ENCODE measurements around the gene PXMP4. TPM values are rescaled to one million over a fixed set of nuclear protein-coding genes. Genes with fewer than 3 reads are reported as not detected.

The PXMP4 gene
- polyA plus RNA-seq, 1 donor from 2014 or later = 3.1 TPM

DNA sequence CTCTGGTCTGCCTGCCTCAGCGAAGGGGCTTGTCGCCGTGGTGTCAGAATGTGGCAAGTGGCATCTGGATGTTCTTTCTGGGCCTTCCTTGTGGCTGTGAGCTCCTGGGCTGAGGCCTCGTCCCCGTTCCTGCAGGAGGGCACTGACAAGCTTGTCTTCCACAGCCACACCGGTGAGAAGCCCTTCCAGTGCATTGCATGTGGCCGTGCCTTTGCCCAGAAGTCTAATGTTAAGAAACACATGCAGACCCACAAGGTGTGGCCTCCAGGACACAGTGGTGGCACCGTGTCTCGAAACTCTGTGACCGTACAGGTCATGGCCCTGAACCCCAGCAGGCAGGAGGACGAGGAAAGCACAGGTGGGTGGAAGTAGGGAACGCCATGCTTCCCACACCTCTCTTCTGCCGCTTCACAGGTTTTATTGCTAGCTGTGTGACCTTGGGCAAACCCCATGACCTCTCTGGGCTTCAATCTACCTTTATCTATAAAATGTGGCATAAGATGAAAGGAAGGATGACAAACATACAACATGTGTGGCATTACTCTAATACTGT, 41.7 kb upstream of the PXMP4 start:
- no peak overlapping the region for H3K4me2 ChIP-seq (ENCODE audit: low read length)
- TF ChIP-seq CTCF (IDR thresholded peaks at IDR 0.05; ENCODE audit: poor library complexity, severe bottlenecking) = no peak
- no peak overlapping the region for H3K4me3 ChIP-seq (ENCODE audit: low read length)
- no peaks in the 10 kb centered on the region for H3K79me2 ChIP-seq (replicated peaks; ENCODE audit: insufficient read depth, low read length)
- no peak overlapping the region for H3K27ac ChIP-seq (ENCODE audit: low read length)
- no peak overlapping the region for H3K9ac ChIP-seq (ENCODE audit: low read length)
- H4K20me1 ChIP-seq (ENCODE audit: insufficient read depth) = no peaks in the 10 kb centered on the region
- no peaks in the 10 kb centered on the region for H3K9me2 ChIP-seq (ENCODE audit: insufficient read depth, low read length)
- H2AFZ ChIP-seq (ENCODE audit: low read depth, low read length) = no peak overlapping the region
- H3K9me3 ChIP-seq (ENCODE audit: low read length) = no peaks in the 10 kb centered on the region
- H3F3A ChIP-seq (ENCODE audit: insufficient read depth, low read length, poor library complexity, severe bottlenecking) = no peaks in the 10 kb centered on the region
- no peaks in the 10 kb centered on the region for H3K27me3 ChIP-seq (ENCODE audit: insufficient read depth, low read depth, low read length)
- peaks cover 4% of the 10 kb centered on the region for H3K36me3 ChIP-seq (ENCODE audit: insufficient read depth, low read length)

- Histone ChIP-seq H3K27me3 (ENCODE audit: insufficient read depth, low read depth, low read length) (no peaks in the 10 kb centered on the region), H3K9me3 (ENCODE audit: low read length) (no peaks in the 10 kb centered on the region), H4K20me1 (ENCODE audit: insufficient read depth) (no peaks in the 10 kb centered on the region), H3F3A (ENCODE audit: insufficient read depth, low read length, poor library complexity, severe bottlenecking) (no peaks in the 10 kb centered on the region), H2AFZ (ENCODE audit: low read depth, low read length) (no peak overlapping the region), H3K79me2 (replicated peaks; ENCODE audit: insufficient read depth, low read length) (no peaks in the 10 kb centered on the region), H3K4me3 (ENCODE audit: low read length) (no peak overlapping the region), H3K27ac (ENCODE audit: low read length) (no peak overlapping the region), H3K9me2 (ENCODE audit: insufficient read depth, low read length) (no peaks in the 10 kb centered on the region), H3K36me3 (ENCODE audit: insufficient read depth, low read length) (peaks cover 4% of the 10 kb centered on the region), H3K4me2 (ENCODE audit: low read length) (no peak overlapping the region), H3K9ac (ENCODE audit: low read length) (no peak overlapping the region)
- TF ChIP-seq REST (IDR thresholded peaks at IDR 0.05; ENCODE audit: borderline replicate concordance) (no peak), TAF1 (IDR thresholded peaks at IDR 0.05; ENCODE audit: low read depth) (no peak), EP300 (conservative IDR thresholded peaks at IDR 0.05; ENCODE audit: poor library complexity, severe bottlenecking) (no peak), POLR2AphosphoS5 (IDR thresholded peaks at IDR 0.05) (no peak), RAD21 (conservative IDR thresholded peaks at IDR 0.05) (no peak), EZH2 (IDR thresholded peaks at IDR 0.05; ENCODE audit: borderline replicate concordance, insufficient read depth, low read length, poor library complexity, severe bottlenecking) (no peak)
These were observed 37.3 kb upstream of the PXMP4 start for GRCh38 chr20:33757458-33757857.

- TF ChIP-seq CTCF (IDR thresholded peaks at IDR 0.05; ENCODE audit: poor library complexity, severe bottlenecking) (no peak), SMC3 (conservative IDR thresholded peaks at IDR 0.05; ENCODE audit: poor library complexity) (no peak), REST (IDR thresholded peaks at IDR 0.05; ENCODE audit: borderline replicate concordance) (no peak), TAF1 (IDR thresholded peaks at IDR 0.05; ENCODE audit: low read depth) (no peak), RAD21 (conservative IDR thresholded peaks at IDR 0.05) (no peak), MXI1 (conservative IDR thresholded peaks at IDR 0.05; ENCODE audit: poor library complexity, severe bottlenecking) (no peak), EZH2 (IDR thresholded peaks at IDR 0.05; ENCODE audit: borderline replicate concordance, insufficient read depth, low read length, poor library complexity, severe bottlenecking) (no peak), POLR2AphosphoS5 (IDR thresholded peaks at IDR 0.05) (no peak), EP300 (conservative IDR thresholded peaks at IDR 0.05; ENCODE audit: poor library complexity, severe bottlenecking) (no peak)
These were observed 36.9 kb upstream of the PXMP4 start for GRCh38 chr20:33757046-33757445.

More at GRCh38 chr20:33757046-33757445, 36.9 kb upstream of the PXMP4 start:
- Histone ChIP-seq H3K27me3 (ENCODE audit: insufficient read depth, low read depth, low read length) (no peaks in the 10 kb centered on the region), H3K27ac (ENCODE audit: low read length) (no peak overlapping the region), H3K79me2 (replicated peaks; ENCODE audit: insufficient read depth, low read length) (no peaks in the 10 kb centered on the region), H3K4me2 (ENCODE audit: low read length) (no peak overlapping the region), H2AFZ (ENCODE audit: low read depth, low read length) (no peak overlapping the region), H3K9ac (ENCODE audit: low read length) (no peak overlapping the region), H3K9me3 (ENCODE audit: low read length) (no peaks in the 10 kb centered on the region), H4K20me1 (ENCODE audit: insufficient read depth) (no peaks in the 10 kb centered on the region), H3K9me2 (ENCODE audit: insufficient read depth, low read length) (no peaks in the 10 kb centered on the region), H3K36me3 (ENCODE audit: insufficient read depth, low read length) (peaks cover 4% of the 10 kb centered on the region), H3F3A (ENCODE audit: insufficient read depth, low read length, poor library complexity, severe bottlenecking) (no peaks in the 10 kb centered on the region), H3K4me3 (ENCODE audit: low read length) (no peak overlapping the region)

All from neural cell (in vitro differentiated cells).